Activated CD4-positive, alpha-beta memory T cell treated with anti-CD3 and anti-CD28 coated beads for 36 hours (primary cell): ENCODE results near the gene RAB5B. TPM values are rescaled to one million over a fixed set of nuclear protein-coding genes. Genes with fewer than 3 reads are reported as not detected.
A peak's percentile ranks its signal among the peaks of the same experiment; 100 is the strongest.

ENCODE experiments used
- CTCF ChIA-PET: fragments of 350-600 bp; sonication (Branson Sonifier 250); formaldehyde crosslinking; loops from one replicate; lab custom pipeline; 2021; ENCODE audit warnings: antibody characterized with exemption, inconsistent platforms; lab: Charles Lee
- POLR2A ChIA-PET: fragments of 350-600 bp; sonication (Branson Sonifier 250); formaldehyde crosslinking; loops from one replicate; lab custom pipeline; 2021; ENCODE audit warnings: antibody characterized with exemption; lab: Charles Lee
- DNase-seq: peaks from one replicate; pipeline ENCODE4 v3.0.0-alpha.2; 2020
- H3K27ac Mint-ChIP-seq: one replicate; pipeline ENCODE4 v1.8.0; 2021; ENCODE audit warnings: mixed read lengths
- H3K27me3 Mint-ChIP-seq: one replicate; pipeline ENCODE4 v1.8.0; 2021; ENCODE audit warnings: mixed read lengths
- H3K36me3 Mint-ChIP-seq: one replicate; pipeline ENCODE4 v1.8.0; 2021; ENCODE audit warnings: mixed read lengths
- H3K4me1 Mint-ChIP-seq: one replicate; pipeline ENCODE4 v1.8.0; 2021; ENCODE audit warnings: low read depth, mixed read lengths
- H3K4me3 Mint-ChIP-seq: one replicate; pipeline ENCODE4 v1.8.0; 2021; ENCODE audit warnings: mild to moderate bottlenecking, mixed read lengths
- H3K9me3 Mint-ChIP-seq: one replicate; pipeline ENCODE4 v1.8.0; 2021; ENCODE audit warnings: mixed read lengths
- intact Hi-C: fragments of 100-400 bp; cut with micrococcal nuclease; formaldehyde crosslinking; loops from one replicate; pipeline ENCODE4 v1.15.1; 2023
- total RNA-seq, 2 experiments: library from RNA; stranded (reverse); gene quantifications; one replicate each; pipeline ENCODE4 v1.2.3, GENCODE V29; 2021

Gene RAB5B, protein sequence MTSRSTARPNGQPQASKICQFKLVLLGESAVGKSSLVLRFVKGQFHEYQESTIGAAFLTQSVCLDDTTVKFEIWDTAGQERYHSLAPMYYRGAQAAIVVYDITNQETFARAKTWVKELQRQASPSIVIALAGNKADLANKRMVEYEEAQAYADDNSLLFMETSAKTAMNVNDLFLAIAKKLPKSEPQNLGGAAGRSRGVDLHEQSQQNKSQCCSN
- 10 to 100 TPM; 44.8 to 46.4 TPM for total RNA-seq

GRCh38 chr12:55973599-55974307 is at the start of gene RAB5B:
Gene RAB5B (plus strand): TSS chr12:55974078. CDS start chr12:55986961, 12,883 bp downstream.
- Mint-ChIP-seq H3K36me3 (peaks cover 18% of the 10 kb centered on the region), H3K27me3 (no peaks in the 10 kb centered on the region), H3K27ac (no peak within 1 kb of the TSS), H3K4me1 (peaks cover 19% of the 10 kb centered on the region), H3K9me3 (no peaks in the 10 kb centered on the region), H3K4me3 (no peak within 1 kb of the TSS)
- peak; percentile 99 for DNase-seq
- CTCF ChIA-PET = interaction anchor here (0.8 to 2.5 kb wide), 12 partner anchors 20 to 235 kb away, joined by 3 to 30 read pairs (median 4); partner anchors contain the start of genes SUOX and ZC3H10
- intact Hi-C loops = loop anchor here (1.0 to 10.0 kb wide), 7 partner anchors 33 to 251 kb away; partner anchors contain the start of genes NABP2, PA2G4, RNF41 and RPL41
- POLR2A ChIA-PET = interaction anchor here (0.7 to 2.5 kb wide), 21 partner anchors 9 to 248 kb away, joined by 3 to 15 read pairs (median 4); partner anchors contain the start of genes DNAJC14, ESYT1, ORMDL2 and PA2G4

DNA sequence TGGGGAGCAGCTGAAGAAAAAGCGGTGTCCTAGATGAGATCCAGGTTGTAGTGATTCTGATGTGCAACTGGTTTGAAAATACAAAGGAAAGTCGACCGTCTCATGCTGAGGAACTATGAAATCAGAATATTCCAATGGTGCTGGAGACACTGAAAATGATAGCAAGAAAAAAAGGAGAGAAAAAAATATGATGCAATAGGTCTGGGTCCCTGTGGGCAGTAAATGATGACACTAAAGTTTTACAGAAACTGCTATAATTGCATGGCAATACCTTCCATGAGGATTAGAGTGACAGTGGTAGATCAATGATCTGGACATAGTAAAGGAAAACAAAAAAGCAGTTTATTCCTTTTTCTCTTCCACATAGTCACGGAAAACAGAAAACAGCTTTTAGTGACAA is 48.5 kb upstream of the RAB5B start:
- H3K27ac Mint-ChIP-seq = peak overlapping the region; percentile 98
- no peaks in the 10 kb centered on the region for H3K27me3 Mint-ChIP-seq
- peaks cover 49% of the 10 kb centered on the region for H3K4me1 Mint-ChIP-seq
- H3K36me3 Mint-ChIP-seq = peaks cover 27% of the 10 kb centered on the region
- intact Hi-C loops = no loop called here
- H3K9me3 Mint-ChIP-seq = no peaks in the 10 kb centered on the region
- H3K4me3 Mint-ChIP-seq = peak overlapping the region; percentile 96
- no peak for DNase-seq
- POLR2A ChIA-PET = interaction anchor here (0.8 to 4.3 kb wide), 9 partner anchors 8 to 195 kb away, joined by 3 to 27 read pairs (median 4); partner anchors contain the start of genes DNAJC14, ORMDL2 and SARNP
- CTCF ChIA-PET = interaction anchor here (1.4 to 9.8 kb wide), 9 partner anchors 10 to 187 kb away, joined by 4 to 87 read pairs (median 17); partner anchors contain the start of genes DNAJC14, ORMDL2, PA2G4 and SARNP

- POLR2A ChIA-PET = interaction anchor here (0.6 to 4.3 kb wide), 10 partner anchors 10 to 763 kb away, joined by 3 to 27 read pairs (median 5); partner anchors contain the start of genes DNAJC14, ORMDL2 and SARNP
- Mint-ChIP-seq H3K36me3 (peaks cover 27% of the 10 kb centered on the region), H3K4me3 (peak overlapping the region; percentile 96)
Measured at GRCh38 chr12:55925870-55926737, 47.8 kb upstream of the RAB5B start.

DNA sequence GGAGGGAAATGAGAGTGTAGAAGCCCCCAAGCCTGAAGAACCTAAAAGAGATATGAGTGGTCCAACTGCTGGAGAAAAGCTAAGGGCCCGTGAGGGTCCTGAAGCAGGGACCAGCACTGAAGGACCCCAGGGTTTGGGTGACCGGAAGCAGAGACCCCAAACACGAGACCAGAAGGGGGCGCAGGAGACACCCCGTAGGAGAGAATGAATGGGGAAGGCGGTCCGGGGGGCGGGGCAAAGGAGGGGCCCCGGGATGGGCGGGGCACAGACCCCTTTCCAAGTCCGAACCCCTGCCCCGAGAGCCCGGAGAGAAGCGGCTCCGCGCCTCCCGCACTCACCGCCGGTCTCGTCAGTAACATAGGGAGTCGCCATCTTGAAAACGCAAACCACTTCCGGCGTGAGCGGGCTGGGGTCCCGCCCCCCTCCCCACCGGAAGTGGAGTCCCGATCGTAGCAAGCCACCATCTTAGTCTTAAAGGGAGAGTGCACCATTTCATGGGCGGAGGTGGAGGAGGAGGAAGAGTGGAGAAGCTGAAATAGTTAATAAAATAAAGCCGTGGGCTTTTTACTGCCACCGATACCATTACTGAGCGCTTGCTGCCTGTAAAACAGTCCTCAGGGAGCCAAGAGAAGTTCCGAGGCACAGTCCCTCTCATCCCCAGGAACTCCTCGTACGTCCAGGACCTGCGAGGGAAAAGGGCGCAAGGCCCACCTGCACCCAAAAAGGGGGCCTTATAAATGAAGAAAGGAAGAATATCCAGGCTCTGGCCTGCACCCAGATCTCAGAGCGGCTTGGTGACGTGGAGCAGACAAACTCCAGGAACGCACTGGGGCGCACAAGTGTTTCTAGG is 46.9 kb upstream of the RAB5B start:
- H3K4me3 Mint-ChIP-seq = peak overlapping the region; percentile 96
- H3K36me3 Mint-ChIP-seq = peaks cover 32% of the 10 kb centered on the region
- H3K27me3 Mint-ChIP-seq = no peaks in the 10 kb centered on the region
- intact Hi-C loops = loop anchor here (1.0 kb wide), 1 partner anchor 98 kb away; the partner anchor contains the start of gene DNAJC14
- POLR2A ChIA-PET = interaction anchor here (0.9 to 4.3 kb wide), 10 partner anchors 9 to 197 kb away, joined by 3 to 27 read pairs (median 7); partner anchors contain the start of genes CD63, DNAJC14, ORMDL2 and RAB5B
- H3K9me3 Mint-ChIP-seq = no peaks in the 10 kb centered on the region
- H3K4me1 Mint-ChIP-seq = peaks cover 43% of the 10 kb centered on the region
- DNase-seq = peak; percentile 96
- CTCF ChIA-PET = interaction anchor here (0.6 to 9.8 kb wide), 16 partner anchors 9 to 201 kb away, joined by 3 to 87 read pairs (median 4); partner anchors contain the start of genes DNAJC14, ESYT1, MMP19 and ORMDL2
- H3K27ac Mint-ChIP-seq = peak overlapping the region; percentile 98

More at GRCh38 chr12:55925870-55926737, 47.8 kb upstream of the RAB5B start:
- DNase-seq = peak; percentile 22
- H3K27me3 Mint-ChIP-seq = no peaks in the 10 kb centered on the region
- no peaks in the 10 kb centered on the region for H3K9me3 Mint-ChIP-seq
- H3K4me1 Mint-ChIP-seq = peaks cover 50% of the 10 kb centered on the region
- peak overlapping the region; percentile 98 for H3K27ac Mint-ChIP-seq
- CTCF ChIA-PET = interaction anchor here (0.6 to 9.8 kb wide), 18 partner anchors 10 to 202 kb away, joined by 3 to 87 read pairs (median 4); partner anchors contain the start of genes DNAJC14, ESYT1, MMP19 and ORMDL2
- intact Hi-C loops = no loop called here

GRCh38 chr12:55927588-55928502 is 46.0 kb upstream of the RAB5B start, which contains the start of gene PYM1:
Gene PYM1 (minus strand): TSS chr12:55927894. CDS start chr12:55927761, 133 bp downstream.
- peaks cover 35% of the 10 kb centered on the region for H3K36me3 Mint-ChIP-seq
- H3K4me1 Mint-ChIP-seq = peaks cover 38% of the 10 kb centered on the region
- ChIA-PET CTCF (interaction anchor here (1.7 to 9.8 kb wide), 5 partner anchors 12 to 189 kb away, joined by 3 to 87 read pairs (median 32); partner anchors contain the start of genes MMP19, ORMDL2 and SARNP), POLR2A (interaction anchor here (0.8 to 4.3 kb wide), 8 partner anchors 8 to 198 kb away, joined by 5 to 27 read pairs (median 9); partner anchors contain the start of genes CD63, DNAJC14, ORMDL2 and RAB5B)
- H3K4me3 Mint-ChIP-seq = peak within 1 kb of the TSS; percentile 96
- no peaks in the 10 kb centered on the region for H3K27me3 Mint-ChIP-seq
- intact Hi-C loops = loop anchor here (1.0 kb wide), 1 partner anchor 99 kb away; the partner anchor contains the start of gene DNAJC14
- peak within 1 kb of the TSS; percentile 98 for H3K27ac Mint-ChIP-seq
- peak; percentile 87 for DNase-seq
- H3K9me3 Mint-ChIP-seq = no peaks in the 10 kb centered on the region

DNA sequence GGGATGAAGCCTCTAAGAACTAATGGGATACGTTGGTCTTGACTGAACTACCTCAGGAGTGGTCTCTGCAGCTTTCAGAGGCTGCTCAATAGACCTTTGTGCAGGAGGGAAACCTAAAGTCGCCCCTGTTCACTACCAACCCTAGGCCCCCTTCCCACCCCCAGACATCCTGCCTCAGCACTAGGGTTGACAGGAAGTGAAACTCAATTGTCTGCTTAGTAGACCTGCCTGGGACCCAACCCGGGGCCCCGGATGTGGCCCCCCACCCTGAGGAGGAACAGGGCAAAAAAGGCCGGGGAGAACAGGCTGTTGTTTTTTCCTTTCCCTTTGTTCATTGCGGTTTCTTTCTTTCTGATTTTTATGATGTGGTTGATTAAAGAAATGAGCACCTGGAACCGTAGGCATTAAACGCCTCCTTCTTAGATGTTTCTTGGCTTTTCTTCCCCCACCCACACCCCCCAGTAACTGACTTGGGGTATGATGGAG is 44.5 kb upstream of the RAB5B start:
- Mint-ChIP-seq H3K27me3 (no peaks in the 10 kb centered on the region), H3K36me3 (peaks cover 45% of the 10 kb centered on the region), H3K9me3 (no peaks in the 10 kb centered on the region), H3K27ac (peak overlapping the region; percentile 98), H3K4me1 (peaks cover 42% of the 10 kb centered on the region), H3K4me3 (peak overlapping the region; percentile 96)
- CTCF ChIA-PET = interaction anchor here (1.2 to 9.8 kb wide), 4 partner anchors 10 to 191 kb away, joined by 4 to 87 read pairs (median 20); partner anchors contain the start of genes ORMDL2 and SARNP
- POLR2A ChIA-PET = interaction anchor here (1.2 to 3.7 kb wide), 4 partner anchors 10 to 200 kb away, joined by 7 to 20 read pairs (median 10); partner anchors contain the start of genes CD63, ORMDL2 and SARNP
- DNase-seq = peak; percentile 94
- intact Hi-C loops = loop anchor here (1.0 kb wide), 1 partner anchor 112 kb away; the partner anchor contains the start of gene SARNP

DNA sequence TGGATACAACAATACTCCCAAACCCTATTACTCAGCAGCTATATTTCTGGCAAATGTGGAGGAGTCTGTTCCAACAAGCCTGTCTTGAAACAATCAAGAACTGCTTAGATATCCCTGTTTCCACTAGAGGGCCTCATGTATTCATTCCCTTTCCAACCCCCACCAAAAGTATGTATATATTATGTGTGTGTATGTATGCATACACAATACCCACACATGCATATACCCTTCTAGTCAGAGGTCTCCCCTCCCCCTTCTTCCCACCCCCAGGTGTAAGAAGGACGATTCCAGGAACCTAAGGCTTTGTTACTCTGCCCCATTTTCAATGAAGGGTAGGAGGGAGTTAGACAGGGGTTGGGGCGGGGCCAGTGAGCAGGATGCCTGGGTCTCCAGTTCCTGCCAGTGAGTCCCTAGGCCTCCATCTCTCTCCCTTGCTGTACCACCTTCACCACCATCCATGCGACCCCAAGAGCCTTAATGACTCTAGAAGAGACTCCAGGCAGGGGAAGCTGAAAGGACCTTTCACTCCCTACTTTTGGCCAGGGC is 43.0 kb upstream of the RAB5B start, which contains the start of gene DGKA:
Gene DGKA (plus strand): TSS at position 392 of the 546 bp plus-strand sequence. CDS start 5,342 bp downstream, outside the sequence.
- CTCF ChIA-PET = interaction anchor here (0.6 to 10.8 kb wide), 14 partner anchors 9 to 197 kb away, joined by 3 to 130 read pairs (median 3); partner anchors contain the start of genes DNAJC14, GDF11, ORMDL2 and RAB5B
- peaks cover 45% of the 10 kb centered on the region for H3K4me1 Mint-ChIP-seq
- no peaks in the 10 kb centered on the region for H3K27me3 Mint-ChIP-seq

GRCh38 chr12:55931317-55931779 is 42.5 kb upstream of the RAB5B start:
- Mint-ChIP-seq H3K27me3 (no peaks in the 10 kb centered on the region), H3K9me3 (no peaks in the 10 kb centered on the region), H3K27ac (peak overlapping the region; percentile 98), H3K4me3 (peak overlapping the region; percentile 96), H3K4me1 (peaks cover 49% of the 10 kb centered on the region), H3K36me3 (peaks cover 57% of the 10 kb centered on the region)
- ChIA-PET CTCF (interaction anchor here (1.1 to 10.8 kb wide), 6 partner anchors 8 to 192 kb away, joined by 3 to 130 read pairs (median 10); partner anchors contain the start of genes GDF11, ORMDL2 and SARNP), POLR2A (interaction anchor here (0.6 to 1.2 kb wide), 6 partner anchors 15 to 193 kb away, joined by 3 to 4 read pairs (median 3); partner anchors contain the start of genes ORMDL2 and SARNP)
- DNase-seq = no peak
- intact Hi-C loops = loop anchor here (1.0 to 10.0 kb wide), 4 partner anchors 32 to 753 kb away; partner anchors contain the start of genes MYL6B, PA2G4 and PTGES3

More for the DNA sequence above, 43.0 kb upstream of the RAB5B start, which contains the start of gene DGKA:
- H3K4me3 Mint-ChIP-seq = peak within 1 kb of the TSS; percentile 96
- DNase-seq = peak; percentile 92
- H3K27ac Mint-ChIP-seq = peak within 1 kb of the TSS; percentile 98
- peaks cover 53% of the 10 kb centered on the region for H3K36me3 Mint-ChIP-seq
- intact Hi-C loops = loop anchor here (1.0 to 10.0 kb wide), 9 partner anchors 9 to 754 kb away; partner anchors contain the start of genes MYL6B, PA2G4, PTGES3 and RPL41
- POLR2A ChIA-PET = interaction anchor here (0.7 to 1.3 kb wide), 8 partner anchors 9 to 192 kb away, joined by 3 to 9 read pairs (median 4); partner anchors contain the start of genes ORMDL2 and SARNP
- H3K9me3 Mint-ChIP-seq = no peaks in the 10 kb centered on the region
